HG03520 (cell line): ENCODE measurements around the gene NUP210.
"Not testable (repeated sequence)": the region's sequence is repeated elsewhere in the genome, so short reads cannot be mapped to it uniquely, and the experiment has no call there.

Experiments
- ATAC-seq: cut with Tn5 transposase; IDR thresholded peaks from one replicate; pipeline ENCODE4 v1.9.1; 2021; ENCODE audit warnings: mild to moderate bottlenecking, moderate library complexity; ENCODE audit not compliant: unreplicated experiment

Gene NUP210

GRCh38 chr3:13420045-13420830 lies at the start of gene NUP210:
NUP210 (minus strand) TSS chr3:13420322; CDS start chr3:13420226, 96 bp downstream.
- ATAC-seq, result peak; percentile 52

- ATAC-seq, result no peak
Observed at GRCh38 chr3:13466781-13467180, 46.7 kb upstream of the NUP210 start.

- ATAC-seq, result no peak
Observed at GRCh38 chr3:13465236-13465873, 45.2 kb upstream of the NUP210 start.

GRCh38 chr3:13463618-13464400 lies 43.7 kb upstream of the NUP210 start:
- ATAC-seq, result no peak

GRCh38 chr3:13462822-13463221 lies 42.7 kb upstream of the NUP210 start:
- no peak for ATAC-seq

- ATAC-seq, result no peak
Observed at GRCh38 chr3:13462125-13462629, 42.1 kb upstream of the NUP210 start.

- ATAC-seq, result no peak
Observed at GRCh38 chr3:13461169-13462124, 41.3 kb upstream of the NUP210 start.

GRCh38 chr3:13460341-13460736 lies 40.2 kb upstream of the NUP210 start:
- ATAC-seq, result no peak

GRCh38 chr3:13459605-13460340 lies 39.7 kb upstream of the NUP210 start:
- ATAC-seq, result no peak

- no peak for ATAC-seq
Observed at GRCh38 chr3:13457593-13457992, 37.5 kb upstream of the NUP210 start.

GRCh38 chr3:13455644-13456043 lies 35.5 kb upstream of the NUP210 start:
- ATAC-seq, result no peak

GRCh38 chr3:13452490-13453335 lies 32.6 kb upstream of the NUP210 start:
- no peak for ATAC-seq

- no peak for ATAC-seq
Observed at GRCh38 chr3:13451301-13451673, 31.2 kb upstream of the NUP210 start.

- ATAC-seq, result not testable (repeated sequence)
Observed at GRCh38 chr3:13442882-13443281, 22.8 kb upstream of the NUP210 start.

- ATAC-seq, result no peak
Observed at GRCh38 chr3:13440204-13440817, 20.2 kb upstream of the NUP210 start.

- not testable (repeated sequence) for ATAC-seq
Observed at GRCh38 chr3:13436213-13436612, 16.1 kb upstream of the NUP210 start.

GRCh38 chr3:13433912-13434311 lies 13.8 kb upstream of the NUP210 start:
- ATAC-seq, result no peak

GRCh38 chr3:13432093-13432492 lies 12.0 kb upstream of the NUP210 start:
- ATAC-seq, result no peak
